HL-60 (cell line): ENCODE data around the gene DPP4.

ENCODE experiments used
- GABPA ChIP-seq: IDR thresholded peaks from 2 replicates; pipeline ENCODE4 v1.6.1; 2012; ENCODE audit warnings: low read depth
- TF ChIP-seq, protein P1 (sequence below): IDR thresholded peaks from one replicate; pipeline ENCODE4 v1.5.1; 2011; ENCODE audit warnings: low read length, control low read depth, inconsistent platforms; ENCODE audit not compliant: insufficient read depth

DNA sequence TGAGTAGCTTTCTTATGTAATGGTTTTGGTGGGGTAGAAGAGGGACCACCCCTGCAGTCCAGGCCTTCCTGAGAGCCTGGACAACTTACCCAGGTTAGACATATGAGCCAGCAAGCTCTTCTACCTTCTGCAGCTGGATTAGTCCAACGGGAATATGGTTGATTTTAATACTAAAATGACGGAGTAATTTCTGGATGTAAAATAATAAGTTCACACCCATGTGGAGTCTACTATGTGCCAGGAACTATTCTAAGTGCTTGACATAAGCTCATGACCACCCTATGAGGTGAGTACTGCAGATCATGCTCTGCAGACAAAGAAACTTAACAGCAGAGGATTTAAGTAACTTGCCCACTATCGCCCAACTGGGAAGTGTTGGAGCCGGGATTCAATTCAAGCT, 45.5 kb downstream of the DPP4 start:
- TF ChIP-seq GABPA: no peak
- TF ChIP-seq, protein P1, sequence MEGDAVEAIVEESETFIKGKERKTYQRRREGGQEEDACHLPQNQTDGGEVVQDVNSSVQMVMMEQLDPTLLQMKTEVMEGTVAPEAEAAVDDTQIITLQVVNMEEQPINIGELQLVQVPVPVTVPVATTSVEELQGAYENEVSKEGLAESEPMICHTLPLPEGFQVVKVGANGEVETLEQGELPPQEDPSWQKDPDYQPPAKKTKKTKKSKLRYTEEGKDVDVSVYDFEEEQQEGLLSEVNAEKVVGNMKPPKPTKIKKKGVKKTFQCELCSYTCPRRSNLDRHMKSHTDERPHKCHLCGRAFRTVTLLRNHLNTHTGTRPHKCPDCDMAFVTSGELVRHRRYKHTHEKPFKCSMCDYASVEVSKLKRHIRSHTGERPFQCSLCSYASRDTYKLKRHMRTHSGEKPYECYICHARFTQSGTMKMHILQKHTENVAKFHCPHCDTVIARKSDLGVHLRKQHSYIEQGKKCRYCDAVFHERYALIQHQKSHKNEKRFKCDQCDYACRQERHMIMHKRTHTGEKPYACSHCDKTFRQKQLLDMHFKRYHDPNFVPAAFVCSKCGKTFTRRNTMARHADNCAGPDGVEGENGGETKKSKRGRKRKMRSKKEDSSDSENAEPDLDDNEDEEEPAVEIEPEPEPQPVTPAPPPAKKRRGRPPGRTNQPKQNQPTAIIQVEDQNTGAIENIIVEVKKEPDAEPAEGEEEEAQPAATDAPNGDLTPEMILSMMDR: no peak
